ENCODE data around the gene MARCHF7. TPM values are rescaled to one million over a fixed set of nuclear protein-coding genes. Genes with fewer than 3 reads are reported as not detected.

MARCHF7 gene
- total and polyA plus RNA-seq, 2 donors (not counting 1 experiment from before 2014, with no cell fraction given) = 65.6 to 97.1 TPM

DNA sequence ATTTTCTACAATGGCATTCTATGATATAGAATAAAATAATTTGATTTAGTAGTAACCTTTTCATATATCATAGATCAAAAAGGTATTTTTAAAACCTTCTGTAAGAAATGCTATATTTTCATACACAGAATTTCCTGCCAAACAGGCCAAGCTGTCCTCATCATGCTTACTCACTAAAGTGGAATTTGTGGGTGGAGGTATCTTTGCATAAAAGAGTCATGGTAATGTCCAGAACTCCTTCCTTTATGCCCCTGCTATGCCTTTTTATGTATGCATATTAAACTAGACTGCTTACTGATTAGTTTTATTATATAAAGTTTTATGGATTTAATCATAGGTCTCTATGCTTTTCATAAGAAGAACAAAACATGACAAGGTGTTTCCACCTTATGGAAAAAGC is 27.5 kb upstream of the MARCHF7 start:
- Histone ChIP-seq H3K27me3 (ENCODE audit: control insufficient read depth, insufficient read depth, low read length) (no peaks in the 10 kb centered on the region), H3K36me3 (ENCODE audit: control insufficient read depth, insufficient read depth, low read length) (no peaks in the 10 kb centered on the region), H3K27ac (ENCODE audit: insufficient read depth, low read length) (no peak overlapping the region), H3K9me3 (ENCODE audit: control insufficient read depth, insufficient read depth, low read depth, low read length) (no peaks in the 10 kb centered on the region), H3K4me3 (replicated peaks in 1 of 4; ENCODE audit: control extremely low read depth in 1 of 4, insufficient read depth in 1 of 4, low read depth in 3 of 4, low read length in 4 of 4) (no peak overlapping the region), H4K20me1 (ENCODE audit: control insufficient read depth, extremely low read depth, insufficient read depth, low read length) (no peaks in the 10 kb centered on the region), H3K9ac (ENCODE audit: insufficient read depth, low read length) (no peak overlapping the region), H3K79me2 (ENCODE audit: control insufficient read depth, insufficient read depth, low read length) (no peaks in the 10 kb centered on the region), H3K4me1 (ENCODE audit: control insufficient read depth, extremely low read depth, insufficient read depth, low read length) (peaks cover 2% of the 10 kb centered on the region), H2AFZ (ENCODE audit: low read length) (no peak overlapping the region), H3K4me2 (ENCODE audit: extremely low read depth, insufficient read depth, low read length) (no peak overlapping the region)
- no peak for TF ChIP-seq EZH2 (IDR thresholded peaks at IDR 0.05; ENCODE audit: low read length, missing control alignments)
- TF ChIP-seq, protein P1, sequence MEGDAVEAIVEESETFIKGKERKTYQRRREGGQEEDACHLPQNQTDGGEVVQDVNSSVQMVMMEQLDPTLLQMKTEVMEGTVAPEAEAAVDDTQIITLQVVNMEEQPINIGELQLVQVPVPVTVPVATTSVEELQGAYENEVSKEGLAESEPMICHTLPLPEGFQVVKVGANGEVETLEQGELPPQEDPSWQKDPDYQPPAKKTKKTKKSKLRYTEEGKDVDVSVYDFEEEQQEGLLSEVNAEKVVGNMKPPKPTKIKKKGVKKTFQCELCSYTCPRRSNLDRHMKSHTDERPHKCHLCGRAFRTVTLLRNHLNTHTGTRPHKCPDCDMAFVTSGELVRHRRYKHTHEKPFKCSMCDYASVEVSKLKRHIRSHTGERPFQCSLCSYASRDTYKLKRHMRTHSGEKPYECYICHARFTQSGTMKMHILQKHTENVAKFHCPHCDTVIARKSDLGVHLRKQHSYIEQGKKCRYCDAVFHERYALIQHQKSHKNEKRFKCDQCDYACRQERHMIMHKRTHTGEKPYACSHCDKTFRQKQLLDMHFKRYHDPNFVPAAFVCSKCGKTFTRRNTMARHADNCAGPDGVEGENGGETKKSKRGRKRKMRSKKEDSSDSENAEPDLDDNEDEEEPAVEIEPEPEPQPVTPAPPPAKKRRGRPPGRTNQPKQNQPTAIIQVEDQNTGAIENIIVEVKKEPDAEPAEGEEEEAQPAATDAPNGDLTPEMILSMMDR (conservative IDR thresholded peaks at IDR 0.05 in 1 of 2, IDR thresholded peaks at IDR 0.05 in 1 of 2; ENCODE audit: low read depth in 1 of 2, low read length in 2 of 2) = no peak
- DNase-seq (ENCODE audit: low read depth in 2 of 2) = peak; percentile 59 to 80

DNA sequence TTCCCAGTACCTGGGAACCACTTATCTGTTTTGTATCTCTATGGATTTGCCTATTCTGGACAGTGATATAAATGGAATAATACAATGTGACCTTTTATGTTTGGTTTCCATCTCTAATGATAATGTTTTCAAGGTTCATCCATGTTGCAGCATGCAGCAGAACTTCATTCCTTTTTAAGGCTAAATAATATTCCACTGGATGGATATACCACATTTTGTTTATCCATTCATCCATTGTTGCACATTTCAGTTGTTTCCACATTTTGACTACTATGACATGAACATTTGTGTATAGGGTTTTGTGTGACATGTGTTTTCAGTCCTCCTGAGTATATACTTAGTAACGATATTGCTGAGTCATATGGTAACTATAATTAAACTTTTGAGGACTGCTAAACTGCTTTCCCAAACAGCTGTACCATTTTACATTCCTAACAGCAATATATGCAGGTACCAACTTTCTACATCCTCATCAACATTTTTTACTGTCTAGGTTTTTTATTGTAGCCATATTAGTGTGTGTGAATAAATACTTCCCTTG is 17.7 kb upstream of the MARCHF7 start:
- no peaks in the 10 kb centered on the region for H3K4me1 ChIP-seq (ENCODE audit: control insufficient read depth, extremely low read depth, insufficient read depth, low read length)
- no peaks in the 10 kb centered on the region for H3K36me3 ChIP-seq (ENCODE audit: control insufficient read depth, insufficient read depth, low read length)
- no peak overlapping the region for H3K4me3 ChIP-seq (replicated peaks in 1 of 4; ENCODE audit: control extremely low read depth in 1 of 4, insufficient read depth in 1 of 4, low read depth in 3 of 4, low read length in 4 of 4)
- H4K20me1 ChIP-seq (ENCODE audit: control insufficient read depth, extremely low read depth, insufficient read depth, low read length) = no peaks in the 10 kb centered on the region
- TF ChIP-seq EZH2 (IDR thresholded peaks at IDR 0.05; ENCODE audit: low read length, missing control alignments) = no peak
- TF ChIP-seq, protein P1 (conservative IDR thresholded peaks at IDR 0.05 in 1 of 2, IDR thresholded peaks at IDR 0.05 in 1 of 2; ENCODE audit: low read depth in 1 of 2, low read length in 2 of 2) = no peak
- no peaks in the 10 kb centered on the region for H3K79me2 ChIP-seq (ENCODE audit: control insufficient read depth, insufficient read depth, low read length)
- no peak overlapping the region for H3K4me2 ChIP-seq (ENCODE audit: extremely low read depth, insufficient read depth, low read length)
- no peaks in the 10 kb centered on the region for H3K27me3 ChIP-seq (ENCODE audit: control insufficient read depth, insufficient read depth, low read length)
- no peak for DNase-seq (ENCODE audit: low read depth in 2 of 2)
- no peak overlapping the region for H3K27ac ChIP-seq (ENCODE audit: insufficient read depth, low read length)
- H3K9ac ChIP-seq (ENCODE audit: insufficient read depth, low read length) = no peak overlapping the region
- no peak overlapping the region for H2AFZ ChIP-seq (ENCODE audit: low read length)
- H3K9me3 ChIP-seq (ENCODE audit: control insufficient read depth, insufficient read depth, low read depth, low read length) = no peaks in the 10 kb centered on the region

DNA sequence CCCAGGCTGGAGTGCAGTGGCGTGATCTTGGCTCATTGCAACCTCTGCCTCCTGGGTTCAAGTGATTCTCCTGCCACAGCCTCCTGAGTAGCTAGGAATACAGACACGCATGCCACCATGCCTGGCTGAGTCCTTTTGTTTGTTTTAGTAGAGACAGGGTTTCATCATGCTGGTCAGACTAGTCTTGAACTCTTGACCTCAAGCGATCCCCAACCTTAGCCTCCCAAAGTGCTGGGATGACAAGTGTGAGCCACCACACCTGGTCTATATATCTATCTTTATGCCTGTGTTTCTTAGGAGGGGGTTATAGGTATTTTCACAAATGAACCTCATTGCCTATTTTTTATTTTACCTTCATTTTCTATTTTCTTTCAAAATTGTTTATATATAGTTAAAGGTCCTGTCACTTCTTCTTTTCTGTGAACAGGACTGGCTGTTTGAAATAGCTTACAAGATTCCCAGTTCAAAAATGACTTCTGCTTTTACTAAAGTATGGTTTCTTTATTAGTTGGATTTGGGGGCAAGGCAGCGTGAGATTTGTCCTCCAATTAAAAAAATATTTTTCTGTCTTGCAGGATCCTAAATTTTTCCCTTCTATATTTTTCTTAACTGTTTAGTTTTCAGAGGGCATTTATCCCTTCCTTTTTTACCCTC is 16.4 kb upstream of the MARCHF7 start:
- Histone ChIP-seq H3K36me3 (ENCODE audit: control insufficient read depth, insufficient read depth, low read length) (no peaks in the 10 kb centered on the region), H3K4me3 (replicated peaks in 1 of 4; ENCODE audit: control extremely low read depth in 1 of 4, insufficient read depth in 1 of 4, low read depth in 3 of 4, low read length in 4 of 4) (no peak overlapping the region), H3K9me3 (ENCODE audit: control insufficient read depth, insufficient read depth, low read depth, low read length) (no peaks in the 10 kb centered on the region), H3K4me1 (ENCODE audit: control insufficient read depth, extremely low read depth, insufficient read depth, low read length) (no peaks in the 10 kb centered on the region), H2AFZ (ENCODE audit: low read length) (no peak overlapping the region), H3K27me3 (ENCODE audit: control insufficient read depth, insufficient read depth, low read length) (no peaks in the 10 kb centered on the region), H3K27ac (ENCODE audit: insufficient read depth, low read length) (no peak overlapping the region), H3K9ac (ENCODE audit: insufficient read depth, low read length) (no peak overlapping the region), H4K20me1 (ENCODE audit: control insufficient read depth, extremely low read depth, insufficient read depth, low read length) (no peaks in the 10 kb centered on the region), H3K79me2 (ENCODE audit: control insufficient read depth, insufficient read depth, low read length) (no peaks in the 10 kb centered on the region), H3K4me2 (ENCODE audit: extremely low read depth, insufficient read depth, low read length) (no peak overlapping the region)
- TF ChIP-seq EZH2 (IDR thresholded peaks at IDR 0.05; ENCODE audit: low read length, missing control alignments) = no peak
- TF ChIP-seq, protein P1 (conservative IDR thresholded peaks at IDR 0.05 in 1 of 2, IDR thresholded peaks at IDR 0.05 in 1 of 2; ENCODE audit: low read depth in 1 of 2, low read length in 2 of 2) = no peak
- DNase-seq (ENCODE audit: low read depth in 2 of 2) = no peak

Data from fibroblast of lung (primary cell).